ENCODE data around the gene KIF13A.
A peak's percentile ranks its signal among the peaks of the same experiment; 100 is the strongest.
"Not testable (repeated sequence)": the region's sequence is repeated elsewhere in the genome, so short reads cannot be mapped to it uniquely, and the experiment has no call there.

Gene KIF13A

DNA sequence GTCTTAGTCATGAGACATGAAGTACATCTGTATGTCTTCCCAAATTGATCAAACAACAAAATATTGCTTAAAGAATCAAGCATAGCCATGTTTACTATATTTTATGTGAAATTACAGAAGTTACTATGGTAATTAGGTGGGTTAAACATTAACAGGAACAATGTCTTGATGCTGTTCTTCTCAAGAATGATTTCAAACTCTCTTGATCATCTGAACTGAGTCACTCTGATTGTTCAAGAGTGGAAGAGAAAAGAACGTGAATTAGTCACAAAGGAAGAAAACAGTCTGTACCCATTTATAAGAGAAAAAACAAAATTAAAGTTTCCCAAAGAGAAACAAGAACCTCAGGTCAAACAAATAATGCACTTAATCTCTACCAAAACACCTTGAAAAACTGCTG is 218.6 kb downstream of the KIF13A start:
- no peak for DNase-seq

DNA sequence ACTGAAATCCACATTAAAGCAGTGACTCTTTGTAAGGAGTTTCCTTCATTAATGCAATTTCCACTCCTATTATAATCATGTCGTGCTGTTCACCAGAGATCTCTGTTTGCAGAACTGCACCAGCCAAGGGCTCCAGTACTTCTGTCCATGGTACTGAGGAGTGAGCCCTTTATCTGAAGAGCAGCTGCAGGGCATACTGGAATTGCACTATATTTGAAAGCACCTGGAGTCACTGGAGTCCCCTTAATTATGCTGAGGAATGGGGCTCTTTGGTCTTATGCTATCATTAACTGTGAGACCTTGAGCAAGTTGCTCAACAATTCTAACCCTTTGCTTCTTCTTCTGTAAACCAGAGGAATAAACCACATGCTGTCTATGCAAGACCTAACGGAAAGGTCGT is 219.0 kb downstream of the KIF13A start:
- peak in 1 of 3 experiments; percentile 10 for DNase-seq

DNA sequence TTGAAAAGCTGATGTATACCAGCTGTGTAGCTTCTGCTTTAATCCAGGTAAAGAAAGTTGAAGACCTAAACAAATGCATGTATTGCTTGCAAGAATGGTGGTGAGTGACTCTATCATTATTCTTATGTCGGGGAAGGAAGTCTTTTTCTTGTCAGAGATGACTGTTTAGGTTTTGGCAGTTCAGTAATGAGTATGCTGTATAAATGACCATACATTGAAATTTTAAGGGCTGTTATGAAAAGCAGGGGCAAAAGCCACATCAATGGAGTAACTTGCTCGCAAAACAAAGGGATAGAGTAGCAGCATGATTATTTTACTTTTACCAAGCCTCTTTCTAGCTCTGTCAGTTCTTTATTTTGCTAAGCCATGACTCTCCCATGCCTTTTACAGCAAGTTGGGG is 224.8 kb downstream of the KIF13A start:
- no peak for DNase-seq

DNA sequence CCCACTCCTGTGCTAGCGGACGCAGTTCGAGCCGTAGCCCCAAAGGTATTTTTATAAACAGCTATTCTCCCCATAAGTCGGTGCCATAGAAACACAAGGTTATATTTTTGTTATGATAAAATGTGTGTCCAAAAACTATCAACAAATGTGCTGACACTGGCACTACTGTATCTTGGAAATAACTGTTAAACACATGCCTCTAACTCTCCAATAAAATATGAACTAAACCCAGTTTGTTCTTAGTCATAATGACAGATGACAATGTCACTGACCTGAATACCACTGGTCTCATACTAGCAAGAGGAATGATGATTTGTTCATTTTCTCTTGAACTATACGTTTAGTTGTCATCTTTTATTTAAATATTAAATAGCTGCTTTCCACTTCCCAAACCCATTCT is 229.3 kb downstream of the KIF13A start:
- DNase-seq, result no peak

DNA sequence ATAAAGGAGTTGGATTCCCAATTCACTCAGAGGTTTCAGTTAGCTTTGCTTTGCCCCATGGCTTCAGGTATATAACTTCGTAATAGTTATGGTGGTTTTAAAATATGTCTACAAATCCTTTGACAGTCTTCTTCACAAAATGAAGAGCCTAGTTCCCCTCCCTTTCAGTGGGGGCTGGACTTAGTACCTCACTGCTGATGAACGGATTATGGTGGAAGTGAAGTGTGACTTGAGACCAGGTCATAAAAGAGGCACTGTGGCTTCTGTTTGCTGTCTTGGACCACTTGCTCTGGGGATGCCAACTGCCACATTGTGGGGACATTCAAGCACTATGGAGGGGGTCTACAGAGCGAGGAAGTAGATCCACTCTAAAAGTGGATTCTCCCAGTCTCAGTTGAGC is 233.2 kb downstream of the KIF13A start:
- no peak for DNase-seq

DNA sequence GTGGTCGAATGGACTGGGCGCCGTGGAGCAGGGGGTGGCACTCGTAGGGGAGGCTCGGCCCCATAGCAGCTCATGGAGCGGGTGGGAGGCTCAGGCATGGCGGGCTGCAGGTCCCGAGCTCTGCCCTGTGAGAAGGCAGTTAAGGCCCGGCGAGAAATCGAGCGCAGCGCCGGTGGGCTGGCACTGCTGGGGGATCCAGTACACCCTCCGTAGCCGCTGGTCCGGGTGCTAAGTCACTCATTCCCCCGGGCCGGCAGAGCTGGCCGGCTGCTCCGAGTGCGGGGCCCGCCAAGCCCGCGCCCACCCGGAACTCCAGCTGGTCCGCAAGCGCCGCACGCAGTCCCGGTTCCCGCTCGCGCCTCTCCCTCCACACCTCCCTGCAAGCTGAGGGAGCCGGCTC is 242.1 kb downstream of the KIF13A start:
- DNase-seq, result not testable (repeated sequence)

DNA sequence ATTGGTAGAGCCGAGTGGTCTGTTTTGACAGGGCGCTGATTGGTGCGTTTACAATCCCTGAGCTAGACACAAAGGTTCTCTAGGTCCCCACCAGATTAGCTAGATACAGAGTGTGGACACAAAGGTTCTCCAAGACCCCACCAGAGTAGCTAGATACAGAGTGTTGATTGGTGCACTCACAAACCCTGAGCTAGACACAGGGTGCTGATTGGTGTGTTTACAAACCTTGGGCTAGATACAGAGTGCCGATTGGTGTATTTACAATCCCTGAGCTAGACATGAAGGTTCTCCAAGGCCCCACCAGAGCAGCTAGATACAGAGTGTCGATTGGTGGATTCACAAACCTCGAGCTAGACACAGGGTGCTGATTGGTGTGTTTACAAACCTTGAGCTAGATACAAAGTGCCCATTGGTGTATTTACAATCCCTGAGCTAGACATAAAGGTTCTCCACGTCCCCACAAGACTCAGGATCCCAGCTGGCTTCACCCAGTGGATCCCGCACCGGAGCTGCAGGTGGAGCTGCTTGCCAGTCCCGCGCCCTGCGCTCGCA is 242.6 kb downstream of the KIF13A start:
- not testable (repeated sequence) for DNase-seq

DNA sequence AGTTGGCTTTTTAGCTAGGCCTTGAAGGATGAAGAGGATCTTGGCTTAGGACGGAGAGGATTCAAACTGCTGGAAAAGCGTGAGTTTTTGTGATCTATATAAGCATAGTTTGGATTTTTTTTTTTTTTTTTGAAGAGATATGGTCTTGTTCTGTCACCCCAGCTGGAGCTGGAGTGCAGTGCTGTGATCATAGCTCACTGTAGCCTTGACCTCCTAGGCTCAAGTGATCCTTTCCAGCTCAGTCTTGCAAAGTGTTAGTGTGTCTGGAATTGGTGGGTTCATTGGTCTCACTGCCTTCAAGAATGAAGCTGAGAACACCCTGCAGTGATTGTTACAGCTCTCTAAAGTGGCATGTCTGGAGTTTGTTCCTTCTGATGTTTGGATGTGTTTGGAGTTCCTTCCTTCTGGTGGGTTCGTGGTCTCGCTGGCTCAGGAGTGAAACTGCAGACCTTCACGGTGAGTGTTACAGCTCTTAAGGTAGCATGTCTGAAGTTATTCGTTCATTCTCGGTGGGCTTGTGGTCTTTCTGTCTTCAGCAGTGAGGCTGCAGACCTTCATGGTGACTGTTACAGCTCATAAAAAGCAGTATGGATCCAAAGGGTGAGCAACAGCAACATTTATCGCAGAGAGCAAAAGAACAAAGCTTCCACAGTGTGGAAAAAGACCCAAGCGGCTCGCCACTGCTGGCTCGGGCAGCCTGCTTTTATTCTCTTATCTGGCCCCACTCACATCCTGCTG is 243.2 kb downstream of the KIF13A start:
- DNase-seq, result no peak

DNA sequence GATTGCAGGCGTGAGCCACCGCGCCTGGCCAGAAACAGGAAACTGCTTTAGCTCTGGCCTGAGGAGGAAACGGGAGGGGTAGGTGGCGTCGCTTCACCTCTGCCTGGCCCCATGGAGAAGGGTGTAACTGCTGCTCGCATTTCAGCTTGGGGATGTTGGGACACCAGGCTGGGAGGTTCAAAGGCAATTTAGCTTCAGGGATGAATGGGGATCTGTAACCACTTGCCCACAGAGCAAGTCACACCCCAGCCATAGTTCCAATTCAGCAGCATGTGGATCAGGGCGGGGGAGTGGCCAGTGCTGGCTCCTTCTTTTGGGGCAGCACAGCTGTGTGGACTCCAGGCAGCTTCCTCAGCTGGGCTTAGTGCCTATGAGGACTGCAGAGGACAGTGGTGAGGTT is 245.9 kb downstream of the KIF13A start:
- no peak for DNase-seq

DNA sequence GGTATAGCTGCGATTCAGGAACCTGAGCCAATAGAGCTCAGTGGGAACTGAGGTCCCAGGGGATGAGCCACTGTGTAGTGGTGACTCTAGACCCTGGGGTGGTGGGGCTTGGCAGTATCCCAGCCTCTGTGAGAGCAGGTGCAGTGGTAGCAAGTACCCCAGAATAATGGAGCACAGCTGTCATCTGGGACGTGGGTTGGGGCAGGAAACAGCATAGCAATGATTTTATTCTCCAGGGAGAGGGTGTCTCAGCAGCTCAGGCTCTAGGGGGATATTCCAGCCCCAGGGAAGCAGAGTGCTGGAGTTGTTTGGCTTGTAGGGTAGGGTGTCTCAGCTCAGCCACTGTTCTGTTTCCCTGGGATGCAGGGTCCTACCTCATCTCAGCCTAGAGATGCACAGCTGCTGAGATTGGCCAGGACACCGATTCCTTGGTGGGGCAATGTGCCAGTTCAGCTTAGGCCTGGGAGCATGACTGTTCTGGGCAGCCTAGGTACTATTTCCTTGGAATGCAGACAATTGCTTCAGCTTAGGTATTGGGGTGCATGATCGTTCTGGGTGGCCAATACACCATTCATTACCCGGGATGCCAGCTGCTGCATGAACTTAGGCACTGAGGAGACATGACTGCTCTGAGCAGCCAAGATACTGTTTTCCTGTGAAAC is 246.7 kb downstream of the KIF13A start:
- no peak for DNase-seq

DNA sequence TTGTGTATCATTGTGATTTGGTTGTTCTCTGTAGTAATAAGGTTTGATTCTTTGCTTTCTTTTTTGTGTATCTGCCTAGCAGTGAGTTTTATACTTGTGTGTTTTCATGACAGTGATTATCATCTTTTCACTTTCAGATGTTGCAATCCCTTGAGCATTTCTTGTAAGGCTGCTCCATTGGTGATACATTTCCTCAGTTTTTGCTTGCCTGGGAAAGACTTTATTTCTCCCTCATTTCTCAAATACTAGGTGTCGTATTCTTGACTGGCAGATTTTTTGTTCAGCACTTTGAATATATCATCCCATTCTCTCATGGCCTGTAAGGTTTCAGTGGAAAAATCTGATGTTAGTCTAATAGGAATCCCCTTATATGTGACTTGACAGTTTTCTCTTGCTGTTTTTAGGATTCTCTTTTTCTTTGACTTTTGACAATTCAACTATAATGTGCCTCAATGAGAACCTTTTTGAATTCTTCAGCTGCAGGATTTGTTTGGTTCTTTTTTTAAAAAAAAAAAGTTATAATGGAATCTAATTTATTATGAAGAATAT is 249.7 kb downstream of the KIF13A start:
- no peak for DNase-seq

DNA sequence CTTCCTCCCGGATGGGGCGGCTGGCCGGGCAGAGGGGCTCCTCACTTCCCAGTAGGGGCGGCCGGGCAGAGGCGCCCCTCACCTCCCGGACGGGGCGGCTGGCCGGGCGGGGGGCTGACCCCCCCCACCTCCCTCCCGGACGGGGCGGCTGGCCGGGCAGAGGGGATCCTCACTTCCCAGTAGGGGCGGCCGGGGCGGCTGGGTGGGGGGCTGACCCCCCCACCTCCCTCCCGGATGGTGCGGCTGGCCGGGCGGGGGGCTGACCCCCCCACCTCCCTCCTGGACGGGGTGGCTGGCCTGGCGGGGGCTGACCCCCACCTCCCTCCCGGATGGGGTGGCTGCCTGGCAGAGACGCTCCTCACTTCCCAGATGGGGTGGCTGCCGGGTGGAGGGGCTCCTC is 252.1 kb downstream of the KIF13A start:
- DNase-seq, result not testable (repeated sequence)

DNA sequence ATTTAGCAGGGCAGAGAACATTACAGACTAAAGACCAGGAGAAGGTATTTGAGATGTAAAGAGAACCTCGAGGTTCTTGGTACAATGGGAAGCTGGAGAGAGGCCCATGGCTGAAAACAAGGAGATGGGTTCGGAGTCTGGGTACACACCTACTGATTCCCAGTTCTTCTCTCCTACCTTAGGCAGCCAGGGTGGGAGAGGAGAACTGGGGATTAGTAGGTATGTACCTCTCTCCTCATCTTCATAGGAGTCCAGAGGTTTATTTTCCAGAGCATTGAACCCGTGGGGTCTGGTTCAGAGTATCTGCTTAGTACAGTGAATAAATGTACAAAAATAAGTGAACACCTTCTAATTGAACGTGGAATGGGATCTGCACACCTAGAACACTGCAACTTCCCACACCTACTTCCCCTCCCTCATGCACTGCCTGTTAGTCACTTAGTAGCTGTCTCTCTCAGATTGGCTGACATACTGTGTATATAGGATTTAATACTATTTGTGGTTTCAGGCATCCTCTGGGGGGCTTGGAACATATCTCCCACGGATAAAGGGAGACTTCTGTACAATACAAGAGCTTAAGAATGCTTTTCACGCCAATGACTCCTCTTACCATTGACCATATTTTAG is 257.2 kb downstream of the KIF13A start:
- no peak for DNase-seq

DNA sequence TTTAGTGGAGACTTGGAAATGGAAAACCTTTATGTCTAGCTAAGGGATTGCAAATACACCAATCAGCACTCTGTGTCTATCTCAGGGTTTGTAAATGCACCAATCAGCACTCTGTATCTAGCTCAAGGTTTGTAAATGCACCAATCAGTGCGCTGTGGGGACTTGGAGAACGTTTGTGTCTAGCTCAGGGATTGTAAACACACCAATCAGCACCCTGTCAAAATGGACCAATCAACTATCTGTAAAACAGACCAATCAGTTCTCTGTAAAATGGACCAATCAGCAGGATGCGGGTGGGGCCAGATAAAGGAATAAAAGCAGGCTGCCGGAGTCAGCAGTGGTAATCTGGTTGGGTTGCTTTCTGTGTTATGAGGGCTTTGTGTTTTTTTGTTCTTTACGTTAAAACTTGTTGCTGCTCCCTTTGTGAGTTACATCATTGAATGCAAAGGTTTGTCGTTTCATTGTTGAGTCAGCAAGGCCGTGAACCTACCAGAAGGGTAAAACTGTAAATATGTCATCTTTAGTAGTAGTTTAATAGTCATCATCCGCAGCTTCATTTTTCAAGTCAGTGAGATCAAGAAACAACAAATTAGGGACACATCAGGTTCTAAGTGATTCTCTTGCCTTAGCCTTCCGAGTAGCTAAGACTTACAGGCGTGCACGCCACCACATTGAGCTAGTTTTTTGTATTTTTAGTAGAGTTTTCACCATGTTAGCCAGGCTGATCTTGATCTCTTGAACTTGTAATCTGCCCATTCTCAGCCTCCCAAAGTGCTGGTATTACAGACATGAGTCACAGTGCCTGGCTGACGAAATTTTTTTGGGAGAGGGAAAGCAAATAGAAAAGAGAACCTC is 258.0 kb downstream of the KIF13A start:
- no peak for DNase-seq

DNA sequence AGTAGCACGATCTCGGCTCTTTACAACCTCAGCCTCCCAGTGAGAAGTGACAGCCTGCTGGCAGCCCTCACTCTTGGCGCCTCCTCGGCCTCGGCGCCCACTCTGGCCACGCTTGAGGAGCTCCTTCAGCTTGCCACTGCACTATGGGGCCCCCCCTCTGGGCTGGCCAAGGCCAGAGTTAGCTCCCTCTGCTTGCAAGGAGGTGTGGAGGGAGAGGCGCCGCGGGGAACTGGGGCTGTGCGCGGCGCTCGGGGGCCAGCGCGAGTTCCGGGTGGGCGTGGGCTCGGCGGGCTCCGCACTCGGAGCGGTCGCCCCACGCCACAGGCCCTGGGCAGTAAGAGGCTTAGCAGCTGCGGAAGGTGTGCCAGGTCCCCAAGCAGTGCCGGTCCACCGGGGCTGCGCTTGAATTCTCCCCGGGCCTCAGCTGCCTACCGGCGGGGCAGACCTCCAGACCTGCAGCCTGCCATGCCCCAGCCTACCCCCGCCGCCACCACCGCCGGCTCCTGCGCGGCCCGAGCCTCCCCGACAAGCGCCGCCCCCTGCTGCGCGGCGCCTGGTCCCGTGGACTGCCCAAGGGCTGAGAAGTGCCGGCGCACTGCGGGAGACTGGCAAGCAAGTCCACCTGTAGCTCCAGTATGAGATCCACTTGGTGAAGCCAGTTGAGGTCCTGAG is 258.7 kb downstream of the KIF13A start:
- no peak for DNase-seq

DNA sequence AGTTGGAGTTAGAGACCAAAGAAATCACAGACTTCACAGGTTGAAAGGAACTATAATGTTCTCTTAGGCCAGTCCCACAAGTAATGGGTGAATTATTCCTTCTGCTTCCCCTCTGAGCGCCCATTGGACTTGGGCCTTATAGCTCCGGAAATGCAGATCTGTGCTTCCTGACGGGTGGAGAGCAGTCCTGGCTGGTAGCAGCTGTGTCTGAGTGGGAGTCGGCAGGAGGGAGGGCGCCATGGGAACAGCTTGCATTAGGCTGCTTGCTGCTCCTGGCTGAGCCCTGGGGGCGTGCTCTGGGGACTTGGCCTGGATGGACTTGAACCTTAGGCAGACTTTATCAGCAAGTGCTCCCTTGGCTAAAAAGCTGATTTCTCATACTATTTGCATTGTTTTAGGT is 262.4 kb downstream of the KIF13A start:
- DNase-seq, result peak; percentile 10 to 83 (median 67)

DNA sequence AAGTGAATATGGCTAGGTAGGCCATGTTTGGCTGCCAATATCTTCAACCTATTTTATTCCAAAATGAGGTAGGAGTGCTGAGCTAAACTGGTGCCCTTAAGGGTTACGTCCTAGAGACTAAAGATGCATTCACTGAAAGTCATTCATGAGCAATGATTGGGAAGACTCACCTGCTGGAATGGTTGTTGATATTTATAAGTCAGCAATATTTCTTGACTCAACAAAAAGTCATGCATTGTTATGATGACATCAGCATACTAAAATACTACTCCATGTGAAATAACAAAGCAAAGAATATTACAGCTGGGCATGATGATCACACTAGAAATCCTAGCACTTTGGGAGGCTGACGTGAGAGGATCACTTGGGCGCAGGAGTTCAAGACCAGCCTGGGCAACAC is 263.1 kb downstream of the KIF13A start:
- DNase-seq, result no peak

DNA sequence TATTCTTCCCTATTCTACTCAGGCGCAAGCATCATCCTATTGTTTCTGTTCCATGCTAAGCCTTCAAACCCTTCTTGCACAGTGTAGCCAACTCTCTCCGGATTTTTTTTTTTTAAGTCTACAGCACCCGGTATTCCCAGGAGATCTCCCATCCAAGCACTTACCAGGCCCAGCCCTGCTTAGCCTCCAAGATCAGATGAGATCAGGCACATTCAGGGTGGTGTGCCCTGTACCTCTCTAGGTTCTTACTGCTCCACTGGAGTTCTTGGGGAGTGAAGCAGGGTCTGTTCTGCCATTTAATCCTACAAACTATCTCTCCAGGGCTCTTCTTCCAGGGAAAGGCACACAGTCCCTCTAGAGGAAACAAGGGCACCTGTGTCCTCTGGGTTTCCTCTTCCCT is 265.8 kb downstream of the KIF13A start:
- no peak for DNase-seq

DNA sequence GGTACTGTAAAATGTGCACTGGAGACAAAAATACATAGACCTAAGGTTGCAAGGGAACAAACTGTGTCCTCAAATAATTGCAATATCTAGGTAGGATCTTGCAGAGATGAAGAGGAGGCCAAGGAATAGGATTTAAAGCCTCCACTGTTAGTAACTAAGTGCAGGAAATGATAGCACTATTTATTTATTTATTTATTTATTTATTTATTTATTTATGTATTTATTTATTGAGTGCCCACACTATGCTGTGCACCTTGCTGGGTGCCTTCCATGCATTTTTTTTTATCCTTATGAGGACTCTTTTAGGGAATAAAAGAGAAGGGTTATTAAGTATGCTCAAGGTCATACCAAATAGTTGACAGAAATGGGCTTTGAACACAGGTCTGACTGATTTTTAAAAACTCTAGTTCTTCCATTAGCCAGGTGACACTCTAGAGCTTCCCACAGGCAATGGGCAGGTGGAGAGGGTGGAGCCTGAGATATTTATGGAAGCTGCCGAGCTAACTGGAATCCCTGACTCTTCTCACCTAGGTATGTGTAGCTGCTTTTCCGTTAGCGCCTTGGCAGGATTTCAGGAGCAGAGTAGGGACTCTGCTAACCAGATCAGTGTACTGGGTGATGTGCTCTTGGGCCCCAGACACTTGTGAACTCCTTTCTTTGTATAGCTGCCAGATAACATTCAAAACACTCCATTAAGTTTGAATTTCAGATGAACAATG is 268.0 kb downstream of the KIF13A start:
- peak in 2 of 3 experiments; percentile 10 to 18 for DNase-seq

DNA sequence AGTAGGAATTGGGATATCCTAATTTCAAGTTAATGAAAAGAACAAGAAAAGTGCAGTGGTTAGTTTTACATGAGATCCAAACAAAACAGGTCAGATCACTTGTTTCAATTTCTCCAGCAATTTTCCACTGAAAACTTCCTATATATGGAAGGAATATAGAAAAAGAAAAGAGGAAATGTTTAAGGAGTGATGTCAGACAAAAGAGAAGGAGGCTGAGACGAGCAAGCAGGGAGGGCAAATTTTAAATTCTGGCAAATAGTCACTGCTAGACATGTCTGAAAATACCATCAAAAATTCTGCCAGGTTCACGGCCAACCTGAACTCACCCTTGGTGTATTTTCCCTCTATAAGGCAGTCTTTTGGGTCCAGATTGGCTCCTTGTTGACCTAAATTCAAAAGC is 271.2 kb downstream of the KIF13A start:
- no peak for DNase-seq
